Panc1 (cell line): ENCODE data around the gene ZSCAN23. TPM values are rescaled to one million over a fixed set of nuclear protein-coding genes. Genes with fewer than 3 reads are reported as not detected.

Source experiments
- ATAC-seq: fragments of 200-7000 bp; cut with Tn5 transposase; 2 replicates; pipeline ENCODE4 v1.9.1; 2020; ENCODE audit warnings: mild to moderate bottlenecking, moderate library complexity
- Bru-seq: library from RNA; stranded (reverse); fragments of 400-500 nt; gene quantifications from one replicate; lab custom pipeline; 2021; lab: Mats Ljungman, UMichigan
- BruChase-seq, 2 experiments: library from RNA; stranded (reverse); fragments of 400-500 nt; gene quantifications; one replicate each; lab custom pipeline; 2021; lab: Mats Ljungman, UMichigan
- BruUV-seq: library from RNA; stranded (reverse); fragments of 400-500 nt; replicated peaks from 2 replicates; lab custom pipeline; 2021; lab: Mats Ljungman, UMichigan
- CTCF ChIA-PET: fragments of 300-600 bp; sonication (Branson Sonifier 250); formaldehyde crosslinking; loops from one replicate; lab custom pipeline; 2022; ENCODE audit warnings: antibody characterized with exemption; lab: Charles Lee
- POLR2A ChIA-PET: fragments of 300-600 bp; sonication (Branson Sonifier 250); formaldehyde crosslinking; loops from one replicate; lab custom pipeline; 2022; ENCODE audit warnings: antibody characterized with exemption; lab: Charles Lee
- DNase-seq: peaks from one replicate; pipeline ENCODE4 v3.0.0-alpha.2; 2010; ENCODE audit warnings: low read depth, low spot score
- H3K27ac ChIP-seq: 2 replicates; pipeline ENCODE4 v1.5.1; 2011; ENCODE audit warnings: mild to moderate bottlenecking, low read length, inconsistent platforms
- H3K27me3 ChIP-seq: fragments of 200-500 bp; sonication (Bioruptor generic); 2 replicates; pipeline ENCODE4 v1.6.0; 2014; ENCODE audit warnings: low read length, inconsistent platforms; ENCODE audit not compliant: control insufficient read depth, insufficient read depth
- H3K36me3 ChIP-seq: fragments of 200-500 bp; sonication (Bioruptor generic); 2 replicates; pipeline ENCODE4 v1.5.1; 2014; ENCODE audit warnings: inconsistent platforms, mild to moderate bottlenecking, low read length, moderate library complexity; ENCODE audit not compliant: control insufficient read depth, insufficient read depth
- H3K4me1 ChIP-seq: 2 replicates; pipeline ENCODE4 v1.5.1; 2011; ENCODE audit warnings: inconsistent platforms, mild to moderate bottlenecking, low read length, moderate library complexity; ENCODE audit not compliant: control insufficient read depth, insufficient read depth
- H3K4me3 ChIP-seq, 2 experiments: 2 replicates each; pipeline ENCODE4 v1.5.1; 2011 to 2012; ENCODE audit warnings: low read depth in 2 of 2, low read length in 2 of 2, mild to moderate bottlenecking in 2 of 2, inconsistent platforms in 1 of 2, moderate library complexity in 1 of 2
- H3K9me3 ChIP-seq: fragments of 200-500 bp; sonication (Bioruptor generic); 2 replicates; pipeline ENCODE4 v1.5.1; 2014; ENCODE audit warnings: low read depth, mild to moderate bottlenecking, inconsistent platforms, low read length, moderate library complexity; ENCODE audit not compliant: control insufficient read depth, insufficient read depth
- CTCF ChIP-seq: fragments of 450-650 bp; IDR thresholded peaks from 2 replicates; pipeline ENCODE4 v1.5.1; 2017; ENCODE audit warnings: mild to moderate bottlenecking
- POLR2AphosphoS5 ChIP-seq: IDR thresholded peaks from 2 replicates; pipeline ENCODE4 v1.6.1; 2012; ENCODE audit warnings: mild to moderate bottlenecking, low read depth, low read length, moderate library complexity
- REST ChIP-seq, 2 experiments: IDR thresholded peaks; 2 replicates each; pipeline ENCODE4 v1.6.1; 2011 to 2012; ENCODE audit warnings: low read depth in 2 of 2, control low read depth in 1 of 2, low read length in 1 of 2, mild to moderate bottlenecking in 1 of 2, moderate library complexity in 1 of 2; ENCODE audit not compliant: insufficient read depth in 1 of 2
- SIN3A ChIP-seq: IDR thresholded peaks from 2 replicates; pipeline ENCODE4 v1.6.1; 2012; ENCODE audit warnings: low read depth, mild to moderate bottlenecking, low read length, moderate library complexity, borderline replicate concordance; ENCODE audit not compliant: insufficient read depth
- TCF7L2 ChIP-seq: IDR thresholded peaks from 2 replicates; pipeline ENCODE4 v1.6.1; 2011; ENCODE audit warnings: mild to moderate bottlenecking, low read depth, low read length, inconsistent platforms
- in situ Hi-C: cut with HindIII; loops from 2 replicates; pipeline ENCODE4 v1.10.0; 2016; ENCODE audit warnings: low sequenced_read_pairs, low pct_unique_long_range_greater_than_20kb
- intact Hi-C: fragments of 100-400 bp; cut with micrococcal nuclease; formaldehyde crosslinking; loops from one replicate; pipeline ENCODE4 v1.10.0; 2022; ENCODE audit not compliant: unreplicated experiment
- long read RNA-seq: library from polyadenylated mRNA; unstranded; transcript quantifications from one replicate; pipeline ENCODE4 v2.0.0, GENCODE V29; 2021; ENCODE audit not compliant: unreplicated experiment
- polyA plus RNA-seq: library from polyadenylated mRNA; unstranded; fragments of >200 nt; gene quantifications from one replicate; pipeline ENCODE4 v1.2.1, GENCODE V29; 2012; ENCODE audit warnings: missing spikeins; ENCODE audit not compliant: insufficient read length
- total RNA-seq: library from RNA; stranded (reverse); gene quantifications from one replicate; pipeline ENCODE4 v1.2.1, GENCODE V29; 2021; ENCODE audit not compliant: unreplicated experiment

ZSCAN23 gene
- total RNA-seq (1.6 TPM), Bru-seq, nascent RNA (percentile 55 among the genes with signal in this experiment), BruChase-seq, experiment 1, labeled RNA remaining after a 2-hour chase (percentile 62 among the genes with signal in this experiment), BruChase-seq, experiment 2, labeled RNA remaining after a 6-hour chase (percentile 47 among the genes with signal in this experiment)
- 0.69 TPM for polyA plus RNA-seq
- long read RNA-seq, partial matches to known transcripts, result 0 of 3 reads
- long read RNA-seq, other reads (novel, unspliced or antisense), result 2 of 3 reads

DNA sequence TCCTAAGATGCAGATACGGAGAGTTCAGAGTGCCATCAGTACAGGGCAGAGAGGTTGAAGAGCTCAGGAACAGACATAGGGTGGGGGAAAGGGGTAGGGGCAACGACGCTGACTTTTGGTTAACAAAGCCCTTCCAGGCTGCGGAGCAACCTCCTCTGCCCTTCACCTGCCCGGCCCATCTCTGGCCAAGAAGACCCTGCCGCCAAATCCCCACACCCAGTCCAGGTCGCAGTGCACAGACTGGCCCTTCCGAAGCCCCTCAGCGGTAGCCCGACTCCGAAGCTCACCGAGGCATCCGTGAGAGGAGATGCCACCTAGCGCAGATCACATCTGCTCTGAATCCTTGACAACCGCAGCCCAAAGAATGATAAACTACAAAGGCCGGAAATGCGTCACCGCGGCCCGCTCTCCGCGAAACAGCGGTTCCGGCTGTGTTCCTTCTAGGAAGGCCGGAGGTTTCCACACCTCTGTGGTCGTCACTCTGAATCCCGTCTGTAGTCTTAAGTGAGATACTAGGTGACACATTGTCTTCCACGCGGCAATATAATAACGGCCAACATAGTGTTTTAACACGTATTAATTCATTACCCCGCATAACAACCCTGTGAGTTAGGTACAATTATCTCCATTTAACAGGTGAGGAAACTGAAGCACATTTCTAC lies at the start of gene ZSCAN23:
Gene ZSCAN23, minus strand, starts transcription at position 380 of the 662 bp plus-strand sequence. CDS start 7,225 bp downstream, outside the sequence.
- POLR2A ChIA-PET, result interaction anchor here (0.6 to 0.7 kb wide), 2 partner anchors 9 to 57 kb away, joined by 4 to 6 read pairs; no protein-coding TSS in a partner anchor
- BruUV-seq, result no TSS peak
- TF ChIP-seq TCF7L2 (peak; percentile 66), SIN3A (no peak), CTCF (no peak), POLR2AphosphoS5 (peak; percentile 67; the same call in 1 of the 2 replicates)
- intact Hi-C loops, result no loop called here
- Histone ChIP-seq H3K27me3 (no peaks in the 10 kb centered on the region; the same call in 1 of the 2 replicates), H3K36me3 (no peaks in the 10 kb centered on the region), H3K27ac (peak within 1 kb of the TSS; percentile 74), H3K9me3 (no peaks in the 10 kb centered on the region), H3K4me1 (no peaks in the 10 kb centered on the region), H3K4me3 (peak within 1 kb of the TSS; percentile 71 to 88)
- ATAC-seq (peak; percentile 98), DNase-seq (peak; percentile 20)
- CTCF ChIA-PET, result no interaction called here
- in situ Hi-C loops, result no loop called here

DNA sequence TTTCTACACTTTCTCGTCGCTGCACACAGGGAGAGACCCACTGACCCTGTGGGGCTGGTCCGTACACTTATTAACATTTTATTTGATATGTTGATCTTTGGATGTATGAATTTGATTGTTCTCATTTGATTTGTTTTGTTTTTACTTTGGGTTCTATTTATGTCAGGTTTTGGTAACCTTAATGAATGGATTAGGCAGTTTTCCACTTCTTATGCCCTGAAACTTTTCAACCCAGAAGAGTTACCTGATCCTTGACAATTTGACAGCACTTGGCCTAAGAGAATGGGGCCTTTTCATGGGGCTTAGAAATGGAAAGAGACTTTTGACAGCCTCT lies 48.7 kb upstream of the ZSCAN23 start:
- BruUV-seq, result no TSS peak
- Histone ChIP-seq H3K27ac (no peak overlapping the region), H3K4me3 (no peak overlapping the region), H3K36me3 (no peaks in the 10 kb centered on the region), H3K9me3 (no peaks in the 10 kb centered on the region), H3K4me1 (peaks cover 4% of the 10 kb centered on the region; the same call in 1 of the 2 replicates), H3K27me3 (no peaks in the 10 kb centered on the region)
- TF ChIP-seq REST (IDR thresholded peaks at IDR 0.05; ENCODE audit: insufficient read depth in 1 of 2, low read depth in 2 of 2, low read length in 1 of 2) (no peak), CTCF (no peak), SIN3A (no peak), POLR2AphosphoS5 (no peak), TCF7L2 (no peak)
- ATAC-seq, result no peak
- intact Hi-C loops (no loop called here), in situ Hi-C loops (no loop called here)
- POLR2A ChIA-PET, result no interaction called here
- no peak for DNase-seq
- CTCF ChIA-PET, result interaction anchor here (0.6 kb wide), 1 partner anchor 483 kb away, joined by 3 read pairs; no protein-coding TSS in a partner anchor
